ENCODE measurements around the gene NEURL2.

GRCh38 chr20:45893831-45894230, 2.8 kb upstream of the NEURL2 start:
- no peak for TF ChIP-seq CTCF (IDR thresholded peaks at IDR 0.05 in 8 of 11, conservative IDR thresholded peaks at IDR 0.05 in 3 of 11)
- peak in 1 of 3 donors; percentile 20 for TF ChIP-seq POLR2AphosphoS5 (IDR thresholded peaks at IDR 0.05)

All from spleen (tissue), 7 donors.